ENCODE measurements around the gene KCNIP3.

DNA sequence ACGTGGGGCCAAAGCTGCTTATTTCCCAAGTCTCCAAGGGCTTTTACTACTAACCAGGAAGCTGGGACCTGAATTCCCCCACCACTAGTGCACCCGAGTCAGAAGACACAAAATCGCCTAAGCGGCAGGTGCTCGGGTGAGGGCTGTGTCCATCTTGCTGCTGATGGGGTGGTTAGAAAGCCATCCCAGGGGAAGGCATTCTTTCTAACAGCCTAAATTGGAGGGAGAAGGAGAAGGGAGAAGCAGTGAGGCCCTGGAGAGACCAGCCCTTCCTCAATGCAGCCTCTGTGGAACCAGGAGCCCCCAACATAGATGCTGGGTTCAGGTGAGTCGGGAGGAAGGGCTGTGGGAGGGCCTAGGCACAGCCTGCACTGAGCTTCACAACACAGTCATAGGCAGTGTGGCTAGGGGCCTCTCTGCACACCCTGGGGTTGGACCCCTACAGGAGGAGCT, 24.8 kb upstream of the KCNIP3 start:
- TF ChIP-seq, protein P1, sequence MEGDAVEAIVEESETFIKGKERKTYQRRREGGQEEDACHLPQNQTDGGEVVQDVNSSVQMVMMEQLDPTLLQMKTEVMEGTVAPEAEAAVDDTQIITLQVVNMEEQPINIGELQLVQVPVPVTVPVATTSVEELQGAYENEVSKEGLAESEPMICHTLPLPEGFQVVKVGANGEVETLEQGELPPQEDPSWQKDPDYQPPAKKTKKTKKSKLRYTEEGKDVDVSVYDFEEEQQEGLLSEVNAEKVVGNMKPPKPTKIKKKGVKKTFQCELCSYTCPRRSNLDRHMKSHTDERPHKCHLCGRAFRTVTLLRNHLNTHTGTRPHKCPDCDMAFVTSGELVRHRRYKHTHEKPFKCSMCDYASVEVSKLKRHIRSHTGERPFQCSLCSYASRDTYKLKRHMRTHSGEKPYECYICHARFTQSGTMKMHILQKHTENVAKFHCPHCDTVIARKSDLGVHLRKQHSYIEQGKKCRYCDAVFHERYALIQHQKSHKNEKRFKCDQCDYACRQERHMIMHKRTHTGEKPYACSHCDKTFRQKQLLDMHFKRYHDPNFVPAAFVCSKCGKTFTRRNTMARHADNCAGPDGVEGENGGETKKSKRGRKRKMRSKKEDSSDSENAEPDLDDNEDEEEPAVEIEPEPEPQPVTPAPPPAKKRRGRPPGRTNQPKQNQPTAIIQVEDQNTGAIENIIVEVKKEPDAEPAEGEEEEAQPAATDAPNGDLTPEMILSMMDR (conservative IDR thresholded peaks at IDR 0.05), result no peak
- no peak for TF ChIP-seq ZFX (IDR thresholded peaks at IDR 0.05)

Measured in C4-2B (cell line).